Spleen (tissue), 7 donors: ENCODE data around the gene RNF222.

Experiments
- POLR2A ChIP-seq, 3 donors: fragments of 450-650 bp; IDR thresholded peaks; one replicate each; pipeline ENCODE4 v1.5.1; 2017; ENCODE audit warnings: antibody characterized with exemption in 3 of 3, mild to moderate bottlenecking in 1 of 3
- POLR2AphosphoS5 ChIP-seq, 3 donors: sonication (generic); formaldehyde crosslinking; IDR thresholded peaks; one replicate each; pipeline ENCODE4 v1.5.1; 2017; ENCODE audit warnings: antibody characterized with exemption in 3 of 3
- TF ChIP-seq, protein P1 (sequence below), 11 experiments: fragments of 200-600 bp in 7 of 11; fragments of 450-650 bp in 4 of 11; sonication (generic) in 4 of 11; IDR thresholded peaks in 8 of 11; conservative IDR thresholded peaks in 3 of 11; 1 replicate in 7 of 11; 2 replicates in 4 of 11; pipeline versions ENCODE4 v1.4.0 to v1.8.0; 2016 to 2021; ENCODE audit warnings: antibody characterized with exemption in 11 of 11, inconsistent platforms in 4 of 11, mild to moderate bottlenecking in 1 of 11
- donor health status: DM: no; HTN: no; CAD: no; lungs with moderate emphysema.
- donor health status: DM: no; HTN: no; CAD: no.
- donor health status: DM: no; HTN: no; CAD: no.

DNA sequence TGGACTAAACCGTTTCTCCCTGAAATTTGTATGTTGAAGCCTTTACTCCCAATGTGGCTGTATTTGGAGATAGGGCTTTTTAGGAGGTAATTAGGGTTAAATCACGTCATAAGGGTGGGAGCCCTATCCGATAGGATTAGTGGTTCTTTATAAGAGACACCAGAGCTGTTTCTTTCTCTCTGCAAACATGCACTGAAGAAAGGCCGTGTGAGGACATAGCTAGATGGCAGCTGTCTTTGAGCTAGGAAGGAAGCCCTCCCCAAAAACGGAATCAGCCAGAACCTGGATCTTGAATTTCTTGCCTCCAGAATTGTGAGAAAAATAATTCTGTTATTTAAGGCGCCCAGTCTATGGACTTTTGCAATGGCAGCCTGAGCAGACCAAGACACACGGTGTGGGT lies 43.9 kb downstream of the RNF222 start:
- TF ChIP-seq, protein P1, sequence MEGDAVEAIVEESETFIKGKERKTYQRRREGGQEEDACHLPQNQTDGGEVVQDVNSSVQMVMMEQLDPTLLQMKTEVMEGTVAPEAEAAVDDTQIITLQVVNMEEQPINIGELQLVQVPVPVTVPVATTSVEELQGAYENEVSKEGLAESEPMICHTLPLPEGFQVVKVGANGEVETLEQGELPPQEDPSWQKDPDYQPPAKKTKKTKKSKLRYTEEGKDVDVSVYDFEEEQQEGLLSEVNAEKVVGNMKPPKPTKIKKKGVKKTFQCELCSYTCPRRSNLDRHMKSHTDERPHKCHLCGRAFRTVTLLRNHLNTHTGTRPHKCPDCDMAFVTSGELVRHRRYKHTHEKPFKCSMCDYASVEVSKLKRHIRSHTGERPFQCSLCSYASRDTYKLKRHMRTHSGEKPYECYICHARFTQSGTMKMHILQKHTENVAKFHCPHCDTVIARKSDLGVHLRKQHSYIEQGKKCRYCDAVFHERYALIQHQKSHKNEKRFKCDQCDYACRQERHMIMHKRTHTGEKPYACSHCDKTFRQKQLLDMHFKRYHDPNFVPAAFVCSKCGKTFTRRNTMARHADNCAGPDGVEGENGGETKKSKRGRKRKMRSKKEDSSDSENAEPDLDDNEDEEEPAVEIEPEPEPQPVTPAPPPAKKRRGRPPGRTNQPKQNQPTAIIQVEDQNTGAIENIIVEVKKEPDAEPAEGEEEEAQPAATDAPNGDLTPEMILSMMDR (IDR thresholded peaks at IDR 0.05 in 8 of 11, conservative IDR thresholded peaks at IDR 0.05 in 3 of 11), result no peak
- TF ChIP-seq POLR2A (IDR thresholded peaks at IDR 0.05) (no peak), POLR2AphosphoS5 (IDR thresholded peaks at IDR 0.05) (no peak)
